HG02763 (cell line): ENCODE measurements around the gene NOXO1.
A peak's percentile ranks its signal among the peaks of the same experiment; 100 is the strongest.

Experiments
- ATAC-seq: cut with Tn5 transposase; IDR thresholded peaks from one replicate; pipeline ENCODE4 v1.9.1; 2021; ENCODE audit warnings: mild to moderate bottlenecking, moderate library complexity; ENCODE audit not compliant: unreplicated experiment

Gene NOXO1

GRCh38 chr16:1981398-1981836 lies at the start of gene NOXO1:
NOXO1 (minus strand) TSS chr16:1981469; CDS start chr16:1981179, 290 bp downstream.
- no peak for ATAC-seq

GRCh38 chr16:2030036-2030435 lies 48.8 kb upstream of the NOXO1 start:
- ATAC-seq = no peak

GRCh38 chr16:2029350-2029749 lies 48.1 kb upstream of the NOXO1 start:
- ATAC-seq = no peak

- no peak for ATAC-seq
These were observed 47.5 kb upstream of the NOXO1 start for GRCh38 chr16:2028620-2029220.

- no peak for ATAC-seq
These were observed 46.9 kb upstream of the NOXO1 start for GRCh38 chr16:2028146-2028545.

GRCh38 chr16:2027024-2028010 lies 46.0 kb upstream of the NOXO1 start:
- ATAC-seq = no peak

GRCh38 chr16:2026461-2027023 lies 45.3 kb upstream of the NOXO1 start, which contains the start of gene NHERF2:
NHERF2 (plus strand) TSS chr16:2026902; CDS start chr16:2027006, 104 bp downstream.
- no peak for ATAC-seq

GRCh38 chr16:2025878-2026460 lies 44.7 kb upstream of the NOXO1 start:
- no peak for ATAC-seq

GRCh38 chr16:2025251-2025650 lies 44.0 kb upstream of the NOXO1 start:
- ATAC-seq = no peak

- ATAC-seq = no peak
These were observed 42.8 kb upstream of the NOXO1 start for GRCh38 chr16:2024032-2024420.

- ATAC-seq = peak; percentile 67
These were observed 42.1 kb upstream of the NOXO1 start for GRCh38 chr16:2023092-2024031.

GRCh38 chr16:2022723-2023091 lies 41.4 kb upstream of the NOXO1 start:
- ATAC-seq = no peak

GRCh38 chr16:2019921-2020831 lies 38.9 kb upstream of the NOXO1 start:
- no peak for ATAC-seq

- no peak for ATAC-seq
These were observed 38.2 kb upstream of the NOXO1 start, which contains the start of gene NPW for GRCh38 chr16:2019518-2019920. NPW (plus strand) TSS chr16:2019785.

GRCh38 chr16:2016407-2016922 lies 35.2 kb upstream of the NOXO1 start:
- ATAC-seq = no peak

- no peak for ATAC-seq
These were observed 34.6 kb upstream of the NOXO1 start for GRCh38 chr16:2015947-2016208.

- ATAC-seq = no peak
These were observed 34.1 kb upstream of the NOXO1 start for GRCh38 chr16:2015117-2015946.

GRCh38 chr16:2013527-2013926 lies 32.3 kb upstream of the NOXO1 start:
- ATAC-seq = no peak
